ENCODE data around the gene ANKS3. TPM values are rescaled to one million over a fixed set of nuclear protein-coding genes. Genes with fewer than 3 reads are reported as not detected.

ANKS3 gene
- total and polyA plus RNA-seq, 2 of the 8 experiments (the other 6 are each of a cell fraction or from before 2014, with no cell fraction given), result 15.5 to 23.9 TPM

DNA sequence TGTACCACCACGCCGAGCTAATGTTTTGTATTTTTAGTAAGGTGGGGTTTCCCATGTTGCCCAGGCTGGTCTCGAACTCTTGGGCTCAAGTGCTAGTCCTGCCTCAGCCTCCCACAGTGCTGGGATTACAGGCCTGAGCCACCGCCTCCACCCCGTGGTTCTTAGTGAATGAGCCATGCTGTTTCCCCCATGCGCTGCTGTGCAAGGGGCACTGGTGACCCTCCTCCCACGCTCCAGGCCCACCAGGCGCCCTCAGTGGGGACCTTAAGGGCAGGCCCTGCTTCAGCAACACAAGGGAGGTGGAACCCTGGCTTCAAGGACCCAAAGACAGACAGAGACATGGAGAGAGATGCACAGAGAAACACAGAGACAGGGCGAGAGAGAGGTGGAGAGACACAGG lies 56.1 kb downstream of the ANKS3 start:
- Histone ChIP-seq H2BK5ac (ENCODE audit: low read depth, low read length) (no peak overlapping the region), H2AK5ac (ENCODE audit: low read depth, low read length) (no peak overlapping the region), H3K4me3 (ENCODE audit: extremely low read depth in 1 of 4, insufficient read depth in 2 of 4, low read depth in 3 of 4, low read length in 4 of 4) (no peak overlapping the region), H4K8ac (ENCODE audit: extremely low read depth, insufficient read depth, low read length) (peak overlapping the region; percentile 57; the same call in 1 of the 2 replicates), H4K5ac (ENCODE audit: insufficient read length, low read depth, low read length) (no peak overlapping the region), H2BK20ac (ENCODE audit: low read length) (no peak overlapping the region), H4K20me1 (replicated peaks in 1 of 2; ENCODE audit: control insufficient read depth in 1 of 2, insufficient read depth in 2 of 2, low read length in 2 of 2) (peaks cover 3 to 12% of the 10 kb centered on the region in 2 experiments), H2BK12ac (ENCODE audit: low read depth, low read length) (no peak overlapping the region), H2BK120ac (replicated peaks; ENCODE audit: low read depth, low read length) (no peak overlapping the region), H3K79me2 (ENCODE audit: control insufficient read depth in 1 of 2, insufficient read depth in 2 of 2, low read length in 2 of 2) (no peaks in the 10 kb centered on the region), H3K9me3 (ENCODE audit: insufficient read depth in 2 of 2, low read depth in 1 of 2, low read length in 1 of 2) (no peaks in the 10 kb centered on the region), H3K9ac (replicated peaks in 1 of 4; ENCODE audit: extremely low read depth in 1 of 4, low read depth in 3 of 4, low read length in 3 of 4) (no peak overlapping the region), H3K79me1 (ENCODE audit: low read depth, low read length) (peaks cover 4% of the 10 kb centered on the region; the same call in 1 of the 2 replicates), H3K4me1 (replicated peaks in 1 of 4; ENCODE audit: control insufficient read depth in 3 of 4, insufficient read depth in 4 of 4, low read length in 3 of 4) (peaks cover 0 to 3% (median under 1%) of the 10 kb centered on the region in 4 experiments; a peak in 3 of 7 replicates), H3K4me2 (ENCODE audit: insufficient read depth in 1 of 2, low read depth in 2 of 2, low read length in 2 of 2) (no peak overlapping the region), H3K56ac (replicated peaks; ENCODE audit: insufficient read length, low read depth, low read length) (no peak overlapping the region), H3K23me2 (ENCODE audit: low read depth, low read length) (no peaks in the 10 kb centered on the region), H3K27me3 (replicated peaks in 1 of 4; ENCODE audit: control insufficient read depth in 3 of 4, extremely low read depth in 1 of 4, insufficient read depth in 3 of 4, low read length in 3 of 4) (no peaks in the 10 kb centered on the region), H2BK15ac (ENCODE audit: low read length) (no peak overlapping the region), H4K91ac (replicated peaks; ENCODE audit: insufficient read length, low read length) (no peak overlapping the region), H3K18ac (ENCODE audit: extremely low read depth, low read length) (no peak overlapping the region), H3K14ac (ENCODE audit: insufficient read length) (no peak overlapping the region), H3K23ac (ENCODE audit: insufficient read length) (no peak overlapping the region), H2AFZ (ENCODE audit: low read length) (no peak overlapping the region), H3K36me3 (ENCODE audit: control insufficient read depth in 2 of 4, insufficient read depth in 4 of 4, low read length in 3 of 4) (peaks cover 0 to 15% (median 5%) of the 10 kb centered on the region in 4 experiments; a peak in 5 of 8 replicates), H3K27ac (ENCODE audit: low read depth, low read length) (no peak overlapping the region), H3K4ac (replicated peaks; ENCODE audit: insufficient read length, low read depth, low read length) (no peak overlapping the region)
- FAIRE-seq (no peak), DNase-seq (ENCODE audit: low read depth in 1 of 2, low spot score in 2 of 2) (no peak)
- ChIA-PET POLR2A (ENCODE audit: partially characterized antibody) (interaction anchor here (1.3 kb wide), 1 partner anchor 18 kb away, joined by 4 read pairs; no protein-coding TSS in a partner anchor), CTCF (ENCODE audit: partially characterized antibody) (interaction anchor here (1.2 to 2.7 kb wide), 2 partner anchors 28 kb away, joined by 4 to 5 read pairs; no protein-coding TSS in a partner anchor)
- TF ChIP-seq CREB1 (IDR thresholded peaks at IDR 0.05) (no peak), EZH2 (IDR thresholded peaks at IDR 0.05; ENCODE audit: low read depth, low read length, severe bottlenecking) (no peak), TCF12 (IDR thresholded peaks at IDR 0.05; ENCODE audit: low read depth, low read length) (no peak), SP1 (IDR thresholded peaks at IDR 0.05; ENCODE audit: low read depth, low read length) (no peak), CTBP2 (IDR thresholded peaks at IDR 0.05; ENCODE audit: borderline replicate concordance, insufficient read depth, insufficient read length, low read length) (no peak), TEAD4 (IDR thresholded peaks at IDR 0.05; ENCODE audit: low read depth, low read length) (no peak), POU5F1 (IDR thresholded peaks at IDR 0.05; ENCODE audit: low read depth, low read length) (no peak), BCL11A (IDR thresholded peaks at IDR 0.05; ENCODE audit: low read depth in 2 of 2, low read length in 2 of 2) (no peak), SRF (IDR thresholded peaks at IDR 0.05; ENCODE audit: low read depth, low read length) (no peak), POLR2A (IDR thresholded peaks at IDR 0.05; ENCODE audit: control extremely low read depth in 1 of 2, low read depth in 2 of 2, low read length in 2 of 2) (no peak), KDM1A (IDR thresholded peaks at IDR 0.05; ENCODE audit: borderline replicate concordance, low read length) (no peak), JUN (IDR thresholded peaks at IDR 0.05; ENCODE audit: low read depth, low read length) (no peak)
- WGBS, 2 experiments (ENCODE audit: extremely low coverage in 1 of 2, insufficient coverage in 1 of 2, insufficient read length in 1 of 2, insufficient replicate concordance in 2 of 2, low coverage in 1 of 2, low lambda C conversion rate in 2 of 2, missing lambda C conversion rate in 1 of 2), result 97% methylated on average over 9 of the region's 9 CpGs; no CpG with 5 or more reads in 1 of the 2 experiments

Measured in H1 (cell line).